Measurements from ENCODE around the gene GALNT14.
"Not testable (repeated sequence)": the region's sequence is repeated elsewhere in the genome, so short reads cannot be mapped to it uniquely, and the experiment has no call there.

Gene GALNT14

DNA sequence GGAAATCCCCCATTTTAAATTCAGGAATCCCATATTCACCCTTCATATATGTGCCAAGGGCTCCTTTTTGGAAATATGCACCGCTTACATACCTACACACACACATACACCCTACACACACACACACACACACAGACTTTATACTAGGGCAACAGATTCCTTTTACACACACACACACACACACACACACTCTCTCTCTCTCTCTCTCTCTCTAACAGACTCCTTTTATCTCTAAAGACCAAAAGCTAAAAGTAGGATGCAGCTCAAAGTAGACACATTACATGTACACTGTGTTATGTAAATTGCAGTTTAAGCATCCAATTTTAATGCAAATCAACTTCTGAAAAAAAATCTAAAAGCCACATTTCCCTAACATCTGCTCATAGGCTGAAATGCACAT, 200.0 kb downstream of the GALNT14 start:
- DNase-seq (ENCODE audit: low read depth in 2 of 2) = no peak

GRCh38 chr2:30936977-30937376, 201.3 kb downstream of the GALNT14 start:
- no peak for DNase-seq (ENCODE audit: low read depth in 2 of 2)

- no peak for DNase-seq (ENCODE audit: low read depth in 2 of 2)
Measured at GRCh38 chr2:30935795-30936194, 202.4 kb downstream of the GALNT14 start.

DNA sequence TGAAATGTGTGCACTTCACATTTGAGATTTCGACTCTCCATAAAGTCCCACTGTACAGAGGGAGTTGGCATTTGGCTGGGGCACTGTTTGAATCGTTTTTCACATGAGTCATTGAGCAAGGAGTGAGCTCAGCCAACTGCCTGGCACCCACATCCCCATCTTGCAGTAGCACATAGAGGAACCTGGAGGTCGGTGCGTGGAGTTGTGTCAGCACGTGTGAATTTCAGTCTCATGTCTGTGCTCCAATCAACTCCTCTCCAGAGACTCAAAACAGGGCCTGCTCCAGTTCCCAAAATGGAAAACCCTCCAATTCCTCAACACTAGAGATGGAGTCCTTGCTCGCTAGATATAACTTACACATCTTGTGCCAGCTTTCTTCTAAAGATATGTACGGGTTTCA, 204.2 kb downstream of the GALNT14 start:
- DNase-seq (ENCODE audit: low read depth in 2 of 2) = no peak

GRCh38 chr2:30933496-30933895, 204.7 kb downstream of the GALNT14 start:
- no peak for DNase-seq (ENCODE audit: low read depth in 2 of 2)

- DNase-seq (ENCODE audit: low read depth in 2 of 2) = no peak
Measured at GRCh38 chr2:30932870-30933269, 205.4 kb downstream of the GALNT14 start.

- no peak for DNase-seq (ENCODE audit: low read depth in 2 of 2)
Measured at GRCh38 chr2:30931841-30932407, 206.3 kb downstream of the GALNT14 start.

DNA sequence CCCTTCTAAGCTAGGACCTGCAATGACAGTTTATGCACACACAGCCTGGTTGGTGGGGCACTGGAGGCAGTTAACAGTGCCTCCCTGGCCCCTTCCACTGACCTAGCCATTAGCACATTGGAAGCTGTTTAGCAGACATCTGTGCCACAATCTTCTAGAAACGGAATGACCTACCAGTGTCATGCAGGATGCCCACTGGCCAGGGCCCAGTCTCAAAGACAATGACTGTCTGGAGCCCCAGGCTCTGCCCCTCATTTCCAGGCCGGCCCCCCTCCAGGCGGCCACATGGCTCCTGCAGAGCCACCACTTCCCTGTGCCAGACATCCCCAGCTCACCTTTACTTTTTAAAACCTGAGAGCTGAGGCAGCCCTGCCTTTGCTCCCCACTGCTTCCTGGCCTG, 207.5 kb downstream of the GALNT14 start:
- DNase-seq (ENCODE audit: low read depth in 2 of 2) = no peak

- no peak for DNase-seq (ENCODE audit: low read depth in 2 of 2)
Measured at GRCh38 chr2:30927465-30928075, 210.7 kb downstream of the GALNT14 start.

DNA sequence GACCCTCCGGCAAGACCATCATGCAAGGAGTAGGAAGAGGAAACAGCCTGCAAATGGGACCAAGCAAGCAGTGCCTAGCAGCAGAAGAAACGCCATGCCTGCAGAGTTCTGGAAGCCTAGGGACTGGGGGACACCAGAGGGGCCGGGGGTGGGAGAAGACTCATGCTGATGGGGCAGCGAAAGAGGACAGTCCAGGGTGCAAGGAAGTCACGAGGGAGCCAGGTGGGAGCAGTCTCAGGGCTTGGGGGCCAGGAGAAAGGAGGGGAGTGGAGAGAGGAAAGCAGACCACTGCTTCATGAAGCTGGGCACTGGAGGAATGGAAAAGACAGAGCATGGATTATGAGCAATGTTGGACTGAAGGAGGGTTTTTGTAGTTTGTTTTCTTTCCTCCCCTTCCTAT, 211.6 kb downstream of the GALNT14 start:
- DNase-seq (ENCODE audit: low read depth in 2 of 2) = no peak

DNA sequence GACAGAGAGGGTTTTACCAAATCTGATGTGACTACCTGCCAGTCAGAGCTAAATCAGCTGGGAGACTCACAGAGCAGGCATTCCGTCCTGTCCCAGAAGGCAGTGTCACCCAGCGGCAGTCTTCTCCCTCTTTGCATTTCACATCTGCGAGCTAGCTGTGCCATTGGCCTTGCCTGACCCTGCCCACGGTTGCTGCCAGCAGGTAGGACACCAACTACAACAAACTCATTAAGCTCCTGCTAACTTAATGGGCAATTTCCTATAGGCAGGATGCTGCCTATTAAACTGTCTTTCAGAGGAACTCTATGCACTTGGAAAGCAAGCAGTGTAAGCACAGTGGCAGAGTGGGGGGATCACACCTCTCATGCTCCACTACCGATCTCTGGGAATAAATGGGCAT, 214.6 kb downstream of the GALNT14 start:
- no peak for DNase-seq (ENCODE audit: low read depth in 2 of 2)

- DNase-seq (ENCODE audit: low read depth in 2 of 2) = no peak
Measured at GRCh38 chr2:30920511-30920910, 217.7 kb downstream of the GALNT14 start.

DNA sequence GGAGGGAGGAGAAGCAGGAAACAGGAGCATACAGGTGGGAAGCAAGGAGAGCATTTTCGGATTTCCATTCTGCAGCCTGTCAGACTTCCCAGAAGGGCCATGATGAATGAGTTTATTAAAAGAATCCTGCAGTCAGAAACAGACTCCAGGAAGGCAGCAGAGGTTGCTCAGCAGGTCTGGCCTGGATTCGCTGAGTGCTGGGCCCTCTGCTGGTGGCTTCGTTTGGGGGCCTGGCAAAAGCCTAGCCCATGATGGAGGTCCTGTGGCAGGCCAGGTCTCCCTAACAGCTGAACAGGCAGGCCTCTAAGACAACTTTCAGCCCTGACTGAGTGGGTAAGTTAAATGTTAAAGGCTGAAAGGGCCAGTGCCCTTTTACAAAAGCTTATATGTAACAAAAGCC, 222.8 kb downstream of the GALNT14 start:
- no peak for DNase-seq (ENCODE audit: low read depth in 2 of 2)

DNA sequence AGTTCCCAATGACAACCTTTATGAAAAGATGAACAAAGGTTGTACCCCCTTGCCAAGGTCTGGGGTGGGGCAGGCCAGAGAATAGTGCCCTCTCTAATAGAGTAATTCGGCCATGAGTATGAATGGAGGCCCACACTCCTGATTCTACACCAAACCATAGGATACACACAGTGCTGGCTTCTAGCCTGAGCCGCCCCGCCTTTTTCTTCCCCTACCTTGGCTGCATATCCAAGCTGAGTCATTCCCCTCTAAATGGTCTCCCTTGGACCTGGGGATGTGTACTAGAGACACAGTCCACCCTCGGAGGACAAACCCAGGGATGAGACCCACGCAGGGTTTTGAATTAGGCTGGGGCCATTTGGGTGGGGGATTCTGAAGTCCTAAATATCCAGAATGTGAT, 223.8 kb downstream of the GALNT14 start:
- no peak for DNase-seq (ENCODE audit: low read depth in 2 of 2)

DNA sequence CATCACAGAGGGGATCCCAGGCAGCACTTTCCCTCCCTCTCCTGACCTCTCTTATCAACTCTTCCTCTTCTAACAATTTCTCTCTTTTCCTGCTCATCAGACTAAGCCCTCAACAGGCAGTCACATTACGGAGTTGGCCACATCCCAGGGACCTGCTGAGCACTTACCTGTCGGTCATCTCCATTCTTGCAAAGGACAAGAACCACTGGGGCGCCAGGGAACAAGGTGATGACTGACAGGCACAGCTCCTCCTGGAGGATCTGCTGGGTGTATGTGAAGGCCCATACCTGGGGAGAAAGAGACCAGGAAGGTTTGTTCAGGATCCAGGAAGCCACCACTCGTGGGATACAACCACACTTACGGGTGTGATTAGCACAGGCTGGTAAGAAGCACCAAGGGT, 226.2 kb downstream of the GALNT14 start:
- DNase-seq (ENCODE audit: low read depth in 2 of 2) = no peak

DNA sequence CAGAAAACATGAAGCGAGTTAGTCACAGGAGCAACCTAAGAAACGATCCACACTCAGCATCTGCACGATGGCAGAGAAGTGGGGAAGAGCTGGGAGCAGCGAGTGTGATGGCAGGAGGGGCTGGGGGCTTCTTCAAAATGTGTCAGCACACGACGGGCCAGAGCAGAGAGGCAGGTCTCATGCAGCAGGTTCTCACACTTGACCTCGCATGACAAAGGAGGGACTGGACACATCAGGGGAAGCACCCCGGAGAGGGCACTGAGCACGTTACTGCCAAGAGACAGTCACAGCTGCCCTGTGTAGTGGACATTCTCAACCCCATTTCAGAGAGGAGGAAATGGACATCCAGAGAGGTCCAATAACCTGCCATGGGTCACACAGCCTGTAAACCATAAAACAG, 226.9 kb downstream of the GALNT14 start:
- DNase-seq (ENCODE audit: low read depth in 2 of 2) = no peak

- no peak for DNase-seq (ENCODE audit: low read depth in 2 of 2)
Measured at GRCh38 chr2:30910686-30911085, 227.6 kb downstream of the GALNT14 start.

DNA sequence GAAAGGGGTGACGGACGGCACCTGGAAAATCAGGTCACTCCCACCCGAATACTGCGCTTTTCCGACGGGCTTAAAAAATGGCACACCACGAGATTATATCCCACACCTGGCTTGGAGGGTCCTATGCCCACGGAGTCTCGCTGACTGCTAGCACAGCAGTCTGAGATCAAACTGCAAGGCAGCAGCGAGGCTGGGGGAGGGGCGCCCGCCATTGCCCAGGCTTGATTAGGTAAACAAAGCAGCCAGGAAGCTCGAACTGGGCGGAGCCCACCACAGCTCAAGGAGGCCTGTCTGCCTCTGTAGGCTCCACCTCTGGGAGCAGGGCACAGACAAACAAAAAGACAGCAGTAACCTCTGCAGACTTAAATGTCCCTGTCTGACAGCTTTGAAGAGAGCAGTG, 233.8 kb downstream of the GALNT14 start:
- DNase-seq (ENCODE audit: low read depth in 2 of 2) = not testable (repeated sequence)

DNA sequence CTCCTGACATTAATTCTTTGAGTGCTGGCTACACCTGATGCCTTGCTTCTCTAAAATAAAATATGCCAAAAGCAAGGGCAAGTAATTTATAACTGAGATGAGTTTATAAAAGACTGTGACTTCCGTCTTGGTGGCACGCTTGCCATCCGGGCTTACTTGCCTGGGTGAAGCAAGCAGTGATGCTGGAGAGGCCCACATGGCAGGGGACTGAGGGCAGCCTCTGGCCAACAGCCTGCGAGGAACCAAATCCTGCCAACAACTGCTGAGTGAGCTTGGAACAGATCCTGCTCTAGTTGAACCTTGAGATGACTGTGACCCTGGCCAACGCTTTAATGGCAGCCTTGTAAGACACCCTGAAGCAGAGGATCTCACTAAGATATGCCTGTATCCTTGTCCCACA, 234.9 kb downstream of the GALNT14 start:
- no peak for DNase-seq (ENCODE audit: low read depth in 2 of 2)

DNA sequence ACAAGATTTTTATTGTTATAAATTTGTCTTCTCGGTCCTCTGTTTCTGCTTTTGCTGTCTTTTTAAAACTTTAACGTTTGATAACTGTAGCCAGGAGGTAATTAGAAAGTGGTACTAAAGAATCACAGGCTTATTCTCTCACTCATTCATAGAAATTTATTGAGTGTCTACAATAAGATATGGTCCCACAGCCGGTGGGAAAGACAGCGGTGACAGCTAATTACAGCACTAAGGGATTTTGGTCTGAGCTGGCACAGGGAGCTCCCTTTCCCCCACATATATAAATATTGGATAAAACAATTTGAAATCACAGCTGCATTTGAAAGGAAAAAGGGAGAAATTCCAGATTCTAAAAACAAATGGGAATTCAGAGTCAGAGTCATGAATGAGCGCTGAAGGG, 237.9 kb downstream of the GALNT14 start:
- no peak for DNase-seq (ENCODE audit: low read depth in 2 of 2)

DNA sequence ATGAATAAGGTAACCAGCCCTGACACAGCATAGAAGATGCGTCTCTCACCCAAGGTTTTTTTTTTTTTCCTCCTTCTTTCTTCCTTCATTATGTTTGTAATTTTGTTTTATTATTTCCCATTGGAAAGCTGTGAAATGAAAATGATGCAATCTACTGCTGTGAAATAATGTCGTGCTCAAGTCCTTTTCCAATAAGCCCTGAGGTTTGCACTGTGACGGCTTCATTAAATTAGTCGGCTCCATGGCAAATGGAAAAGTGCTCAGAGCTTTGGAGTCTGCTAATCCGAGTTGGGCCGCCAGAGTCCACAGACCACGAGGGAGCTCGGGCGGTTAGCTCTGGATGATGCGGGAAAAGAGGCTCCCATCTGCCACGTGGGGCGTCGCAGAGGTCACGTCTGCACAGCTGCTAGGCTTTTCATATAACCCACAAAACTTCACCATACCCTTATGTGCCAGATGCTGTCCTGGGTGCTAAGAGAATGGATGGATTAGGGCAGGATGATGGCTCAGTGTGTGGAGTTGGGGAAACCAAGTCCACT, 238.7 kb downstream of the GALNT14 start:
- DNase-seq (ENCODE audit: low read depth in 2 of 2) = no peak

- DNase-seq (ENCODE audit: low read depth in 2 of 2) = no peak
Measured at GRCh38 chr2:30897539-30897938, 240.7 kb downstream of the GALNT14 start.

- DNase-seq (ENCODE audit: low read depth in 2 of 2) = no peak
Measured at GRCh38 chr2:30894498-30895119, 243.6 kb downstream of the GALNT14 start.
